HepG2 (cell line): ENCODE measurements around the gene GMEB2. TPM values are rescaled to one million over a fixed set of nuclear protein-coding genes. Genes with fewer than 3 reads are reported as not detected.

Experiments used
- ATAC-seq: fragments of 200-7000 bp; cut with Tn5 transposase; 3 replicates; pipeline ENCODE4 v1.9.1; 2020; ENCODE audit warnings: mild to moderate bottlenecking, moderate library complexity
- BruUV-seq: library from RNA; stranded (reverse); fragments of 400-500 nt; replicated peaks from 2 replicates; lab custom pipeline; 2021; lab: Mats Ljungman, UMichigan
- CTCF ChIA-PET: fragments of 300-600 bp; formaldehyde crosslinking; extraction: SDS; loops from one replicate; lab custom pipeline; 2021; ENCODE audit warnings: low total read pairs, inconsistent platforms, low intra/inter-chr PET ratio; lab: Yijun Ruan, JAX
- POLR2A ChIA-PET: fragments of 350-600 bp; sonication (Branson Sonifier 250); formaldehyde crosslinking; loops from one replicate; lab custom pipeline; 2020; ENCODE audit warnings: antibody characterized with exemption, inconsistent platforms; lab: Yijun Ruan, JAX
- DNase-seq: peaks from one replicate; pipeline ENCODE4 v3.0.0-alpha.2; 2015; ENCODE audit warnings: low spot score
- FAIRE-seq: peaks from 3 replicates; lab custom pipeline; 2011; peaks lifted over from hg19 to GRCh38; lab: Jason Lieb, UNC
- H2AFZ ChIP-seq: one replicate; pipeline ENCODE4 v1.6.1; 2011; ENCODE audit warnings: low read length, inconsistent platforms
- H3K27ac ChIP-seq: fragments of 300-600 bp; 3 replicates; pipeline ENCODE4 v1.8.0; 2011; ENCODE audit warnings: mixed run types, mild to moderate bottlenecking, mixed read lengths, low read length, inconsistent platforms; ENCODE audit not compliant: insufficient read depth; ENCODE audit errors: extremely low read length
- H3K27me3 ChIP-seq, 2 experiments: fragments of 200-600 bp in 1 of 2; 2 replicates in 1 of 2; 3 replicates in 1 of 2; pipeline versions ENCODE4 v1.6.0 to v1.8.0; 2011; ENCODE audit warnings: low read length in 2 of 2, mild to moderate bottlenecking in 2 of 2, moderate library complexity in 2 of 2, inconsistent platforms in 1 of 2; ENCODE audit not compliant: insufficient read depth in 2 of 2, control insufficient read depth in 1 of 2
- H3K36me3 ChIP-seq, 2 experiments: fragments of 200-600 bp in 1 of 2; replicated peaks in 1 of 2; 2 replicates in 1 of 2; 3 replicates in 1 of 2; pipeline versions ENCODE4 v1.5.1 to v1.8.0; 2011; ENCODE audit warnings: low read length in 2 of 2, inconsistent platforms in 1 of 2; ENCODE audit not compliant: insufficient read depth in 2 of 2, control insufficient read depth in 1 of 2
- H3K4me1 ChIP-seq: 2 replicates; pipeline ENCODE4 v1.5.1; 2012; ENCODE audit warnings: low read length, inconsistent platforms; ENCODE audit not compliant: insufficient read depth
- H3K4me2 ChIP-seq: 2 replicates; pipeline ENCODE4 v1.6.0; 2011; ENCODE audit warnings: low read depth, low read length, inconsistent platforms
- H3K4me3 ChIP-seq, 3 experiments: fragments of 200-600 bp in 1 of 3; sonication (generic), shearing (Covaris generic) in 1 of 3; replicated peaks in 1 of 3; 2 replicates each; pipeline ENCODE4 v1.5.1; 2011 to 2016; ENCODE audit warnings: low read length in 3 of 3, inconsistent platforms in 2 of 3, low read depth in 2 of 3, mild to moderate bottlenecking in 2 of 3, control low read depth in 1 of 3, mixed read lengths in 1 of 3; ENCODE audit not compliant: insufficient read depth in 1 of 3
- H3K79me2 ChIP-seq: one replicate; pipeline ENCODE4 v1.6.1; 2011; ENCODE audit warnings: low read length, inconsistent platforms; ENCODE audit not compliant: insufficient read depth
- H3K9ac ChIP-seq: 2 replicates; pipeline ENCODE4 v1.6.0; 2011; ENCODE audit warnings: mild to moderate bottlenecking, low read depth, low read length, inconsistent platforms; ENCODE audit not compliant: insufficient read depth
- H3K9me3 ChIP-seq: 2 replicates; pipeline ENCODE4 v1.5.1; 2012; ENCODE audit warnings: mild to moderate bottlenecking, low read length
- H4K20me1 ChIP-seq: 2 replicates; pipeline ENCODE4 v1.6.0; 2011; ENCODE audit warnings: inconsistent platforms, mild to moderate bottlenecking, low read length, moderate library complexity; ENCODE audit not compliant: insufficient read depth
- CCDC6 ChIP-seq: sonication (generic); formaldehyde crosslinking; IDR thresholded peaks from 2 replicates; pipeline ENCODE4 v1.8.1; 2022; ENCODE audit warnings: mild to moderate bottlenecking, missing genetic modification reagents, moderate library complexity
- CSRNP1 ChIP-seq: sonication (generic); formaldehyde crosslinking; IDR thresholded peaks from 2 replicates; pipeline ENCODE4 v1.8.1; 2023; ENCODE audit warnings: mild to moderate bottlenecking, missing genetic modification reagents
- DNMT3B ChIP-seq: conservative IDR thresholded peaks from 2 replicates; pipeline ENCODE4 v1.6.1; 2016; ENCODE audit warnings: missing biosample characterization, control low read depth
- MIER3 ChIP-seq: IDR thresholded peaks from 2 replicates; pipeline ENCODE4 v1.6.1; 2016; ENCODE audit warnings: missing compliant biosample characterization, borderline replicate concordance
- NFKBIZ ChIP-seq: IDR thresholded peaks from 2 replicates; pipeline ENCODE4 v1.6.1; 2018; ENCODE audit warnings: missing genetic modification reagents, missing compliant biosample characterization
- PTBP1 ChIP-seq: fragments of 200-400 bp; formaldehyde crosslinking; IDR thresholded peaks from 2 replicates; pipeline ENCODE4 v1.6.1; 2018; ENCODE audit warnings: low read length, low read depth; ENCODE audit not compliant: poor library complexity, severe bottlenecking
- SP5 ChIP-seq: IDR thresholded peaks from 2 replicates; pipeline ENCODE4 v1.6.1; 2016; ENCODE audit warnings: low read depth, borderline replicate concordance
- XBP1 ChIP-seq: sonication (generic); formaldehyde crosslinking; IDR thresholded peaks from 2 replicates; pipeline ENCODE4 v1.5.0; 2020; ENCODE audit warnings: missing genetic modification reagents
- ZBTB1 ChIP-seq: sonication (generic); formaldehyde crosslinking; IDR thresholded peaks from 2 replicates; pipeline ENCODE4 v1.4.0; 2020; ENCODE audit warnings: missing genetic modification reagents, borderline replicate concordance
- ZBTB7A ChIP-seq: sonication (generic); formaldehyde crosslinking; IDR thresholded peaks from 2 replicates; pipeline ENCODE4 v1.8.0; 2022; ENCODE audit warnings: mild to moderate bottlenecking, missing genetic modification reagents
- ZNF12 ChIP-seq: sonication (generic); formaldehyde crosslinking; IDR thresholded peaks from 2 replicates; pipeline ENCODE4 v1.5.0; 2020; ENCODE audit warnings: missing genetic modification reagents
- ZNF570 ChIP-seq: sonication (generic); formaldehyde crosslinking; IDR thresholded peaks from 2 replicates; pipeline ENCODE4 v1.4.0; 2020; ENCODE audit warnings: mild to moderate bottlenecking, missing genetic modification reagents, borderline replicate concordance
- ZNF598 ChIP-seq: sonication (generic); formaldehyde crosslinking; IDR thresholded peaks from 2 replicates; pipeline ENCODE4 v1.5.1; 2020; ENCODE audit warnings: mild to moderate bottlenecking, missing genetic modification reagents, borderline replicate concordance
- ZNF629 ChIP-seq: sonication (generic); formaldehyde crosslinking; conservative IDR thresholded peaks from 2 replicates; pipeline ENCODE4 v1.5.0; 2020; ENCODE audit warnings: missing genetic modification reagents
- ZNF687 ChIP-seq: sonication (generic); formaldehyde crosslinking; IDR thresholded peaks from 2 replicates; pipeline ENCODE4 v1.5.1; 2020; ENCODE audit warnings: mild to moderate bottlenecking, missing genetic modification reagents, moderate library complexity
- WGBS: methylation state at CpG from one replicate; pipeline ENCODE4 v1.1.6; 2017; ENCODE audit warnings: low lambda C conversion rate; 5-methylcytosine and 5-hydroxymethylcytosine counted together
- in situ Hi-C: cut with HindIII; loops from 2 replicates; pipeline ENCODE4 v1.10.0; 2017; ENCODE audit warnings: low pct_unique_long_range_greater_than_20kb; ENCODE audit not compliant: extremely low pct_ligation_motif_present
- intact Hi-C: fragments of 100-400 bp; cut with micrococcal nuclease; formaldehyde crosslinking; loops from one replicate; pipeline ENCODE4 v1.10.0; 2022; ENCODE audit not compliant: unreplicated experiment
- polyA plus RNA-seq, 8 experiments: library from polyadenylated mRNA; depleted of rRNA in 3 of 8; stranded (reverse) in 7 of 8; unstranded in 1 of 8; fragments of >200 nt; fragmentation: Illumina TruSeq in 4 of 8; extraction: Trizol in 4 of 8; gene quantifications; 2 replicates each; pipeline versions ENCODE4 v1.2.1 to v1.2.3, GENCODE V29; 2011 to 2016; ENCODE audit warnings: low read depth in 4 of 8, missing spikeins in 1 of 8, mixed read lengths in 1 of 8; ENCODE audit not compliant: insufficient read depth in 1 of 8
- total RNA-seq, 5 experiments: library from RNA; depleted of rRNA; stranded (reverse); fragments of >200 nt; fragmentation: Illumina TruSeq; extraction: Trizol; gene quantifications; 2 replicates each; pipeline ENCODE4 v1.2.3, GENCODE V29; 2016; ENCODE audit warnings: low read depth in 1 of 5
- TF ChIP-seq, protein P1 (sequence below): sonication (generic); formaldehyde crosslinking; conservative IDR thresholded peaks from 2 replicates; pipeline ENCODE4 v1.8.1; 2023; ENCODE audit warnings: missing genetic modification reagents

Gene GMEB2
- total and polyA plus RNA-seq, 2 of the 13 experiments (the other 11 are each of a cell fraction or from before 2014, with no cell fraction given), result 10.6 to 12.4 TPM

DNA sequence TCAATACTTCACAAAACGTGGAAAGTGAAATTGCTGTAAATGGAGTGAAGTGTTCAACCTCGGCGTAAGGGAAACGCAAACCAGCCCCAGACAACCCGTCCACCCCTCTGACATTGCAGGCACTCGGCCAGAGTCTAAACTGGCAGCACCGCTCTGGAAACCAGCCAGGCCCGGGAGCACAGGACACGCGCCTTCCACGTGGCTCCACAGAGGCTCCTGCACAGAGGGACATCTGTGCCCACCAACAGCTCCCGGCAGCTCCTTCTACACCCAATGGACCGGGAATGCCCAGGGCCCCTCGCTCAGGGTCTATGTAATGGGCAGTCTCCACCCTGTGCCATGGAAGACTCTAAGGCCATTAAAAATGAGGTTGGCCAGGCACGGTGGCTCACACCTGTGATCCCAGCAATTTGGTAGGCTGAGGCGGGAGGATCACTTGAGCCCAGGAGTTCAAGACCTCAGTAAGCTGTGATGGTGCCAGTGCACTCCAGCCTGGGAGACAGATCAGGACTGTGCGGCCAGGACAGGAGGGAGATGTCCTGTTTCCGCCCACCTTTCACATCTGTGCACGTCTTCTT, 49.5 kb downstream of the GMEB2 start:
- Histone ChIP-seq H3K4me2 (peak overlapping the region; percentile 27), H3K36me3 (no peaks in the 10 kb centered on the region), H3K4me1 (peaks cover 72% of the 10 kb centered on the region), H2AFZ (no peak overlapping the region), H3K9me3 (no peaks in the 10 kb centered on the region), H3K27me3 (peaks cover 6 to 40% of the 10 kb centered on the region in 2 experiments; a peak in 3 of 5 replicates), H3K27ac (no peak overlapping the region), H3K4me3 (peak overlapping the region in 1 of 3 experiments; percentile 26; a peak in 1 of 6 replicates), H3K79me2 (no peaks in the 10 kb centered on the region), H4K20me1 (no peaks in the 10 kb centered on the region), H3K9ac (no peak overlapping the region)
- FAIRE-seq, result no peak
- 49% methylated on average over 14 of the region's 19 CpGs for WGBS
- BruUV-seq, result no TSS peak
- no peak for DNase-seq
- in situ Hi-C loops, result loop anchor here (5.0 kb wide), 1 partner anchor 40 kb away; the partner anchor contains the start of gene PTK6
- no peak for ATAC-seq
- intact Hi-C loops, result no loop called here
- POLR2A ChIA-PET, result no interaction called here
- CTCF ChIA-PET, result interaction anchor here (4.5 kb wide), 1 partner anchor 39 kb away, joined by 29 read pairs; the partner anchor contains the start of gene PTK6
- TF ChIP-seq NFKBIZ (peak; percentile 77; the same call in 1 of the 2 replicates), XBP1 (CRISPR knock-in tag) (no peak), DNMT3B (CRISPR knock-in tag) (0 out of 2 replicates have a peak, but pooled peaks have one; percentile 51), MIER3 (CRISPR knock-in tag) (peak; percentile 67), CSRNP1 (CRISPR knock-in tag) (peak; percentile 53; the same call in 1 of the 2 replicates), PTBP1 (no peak), ZNF598 (no peak), ZNF687 (CRISPR knock-in tag) (peak; percentile 91), ZBTB1 (CRISPR knock-in tag) (no peak), CCDC6 (CRISPR knock-in tag) (no peak), ZNF629 (CRISPR knock-in tag) (0 out of 2 replicates have a peak, but pooled peaks have one; percentile 7), ZNF570 (CRISPR knock-in tag) (no peak), ZBTB7A (CRISPR knock-in tag) (no peak; the same call in 1 of the 2 replicates), SP5 (CRISPR knock-in tag) (no peak), ZNF12 (CRISPR knock-in tag) (no peak)
- TF ChIP-seq, protein P1, sequence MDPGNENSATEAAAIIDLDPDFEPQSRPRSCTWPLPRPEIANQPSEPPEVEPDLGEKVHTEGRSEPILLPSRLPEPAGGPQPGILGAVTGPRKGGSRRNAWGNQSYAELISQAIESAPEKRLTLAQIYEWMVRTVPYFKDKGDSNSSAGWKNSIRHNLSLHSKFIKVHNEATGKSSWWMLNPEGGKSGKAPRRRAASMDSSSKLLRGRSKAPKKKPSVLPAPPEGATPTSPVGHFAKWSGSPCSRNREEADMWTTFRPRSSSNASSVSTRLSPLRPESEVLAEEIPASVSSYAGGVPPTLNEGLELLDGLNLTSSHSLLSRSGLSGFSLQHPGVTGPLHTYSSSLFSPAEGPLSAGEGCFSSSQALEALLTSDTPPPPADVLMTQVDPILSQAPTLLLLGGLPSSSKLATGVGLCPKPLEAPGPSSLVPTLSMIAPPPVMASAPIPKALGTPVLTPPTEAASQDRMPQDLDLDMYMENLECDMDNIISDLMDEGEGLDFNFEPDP (CRISPR knock-in tag), result no peak
